ENCODE results near the gene ITGAL.
"Not testable (repeated sequence)": the region's sequence is repeated elsewhere in the genome, so short reads cannot be mapped to it uniquely, and the experiment has no call there.

ITGAL gene

DNA sequence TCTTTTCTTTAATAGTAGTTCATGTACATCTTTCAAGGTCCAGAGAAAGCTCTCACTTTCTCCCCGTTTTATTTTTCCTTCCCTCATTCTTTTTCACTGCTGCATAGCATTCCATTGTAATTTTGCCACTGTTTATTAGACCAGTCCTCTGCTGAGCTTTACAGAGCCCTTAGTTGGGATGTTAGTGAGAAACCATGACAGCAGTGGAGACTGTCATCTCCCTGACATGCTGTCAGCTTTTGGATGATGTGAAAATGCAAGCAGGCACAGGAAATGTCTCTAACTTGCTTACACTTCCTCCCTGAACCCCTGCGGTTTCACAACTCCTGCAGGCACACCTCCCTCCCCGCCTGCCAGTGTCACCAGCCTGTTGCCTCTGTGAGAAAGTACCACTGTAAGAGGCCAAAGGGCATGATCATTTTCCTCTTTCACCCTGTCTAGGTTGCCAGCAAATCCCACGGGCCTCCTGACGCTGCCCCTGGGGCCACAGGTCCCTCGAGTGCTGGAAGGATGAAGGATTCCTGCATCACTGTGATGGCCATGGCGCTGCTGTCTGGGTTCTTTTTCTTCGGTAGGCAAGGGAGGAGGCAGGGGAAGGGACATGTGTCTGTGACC lies at the start of gene ITGAL:
TSS of gene ITGAL (plus strand) at position 415 of the 615 bp plus-strand sequence. CDS start at position 511, 96 bp downstream.
- DNase-seq, result peak; percentile 65

GRCh38 chr16:30428055-30428454 lies 44.5 kb upstream of the ITGAL start:
- no peak for DNase-seq

GRCh38 chr16:30429418-30429677 lies 43.2 kb upstream of the ITGAL start:
- DNase-seq, result no peak

DNA sequence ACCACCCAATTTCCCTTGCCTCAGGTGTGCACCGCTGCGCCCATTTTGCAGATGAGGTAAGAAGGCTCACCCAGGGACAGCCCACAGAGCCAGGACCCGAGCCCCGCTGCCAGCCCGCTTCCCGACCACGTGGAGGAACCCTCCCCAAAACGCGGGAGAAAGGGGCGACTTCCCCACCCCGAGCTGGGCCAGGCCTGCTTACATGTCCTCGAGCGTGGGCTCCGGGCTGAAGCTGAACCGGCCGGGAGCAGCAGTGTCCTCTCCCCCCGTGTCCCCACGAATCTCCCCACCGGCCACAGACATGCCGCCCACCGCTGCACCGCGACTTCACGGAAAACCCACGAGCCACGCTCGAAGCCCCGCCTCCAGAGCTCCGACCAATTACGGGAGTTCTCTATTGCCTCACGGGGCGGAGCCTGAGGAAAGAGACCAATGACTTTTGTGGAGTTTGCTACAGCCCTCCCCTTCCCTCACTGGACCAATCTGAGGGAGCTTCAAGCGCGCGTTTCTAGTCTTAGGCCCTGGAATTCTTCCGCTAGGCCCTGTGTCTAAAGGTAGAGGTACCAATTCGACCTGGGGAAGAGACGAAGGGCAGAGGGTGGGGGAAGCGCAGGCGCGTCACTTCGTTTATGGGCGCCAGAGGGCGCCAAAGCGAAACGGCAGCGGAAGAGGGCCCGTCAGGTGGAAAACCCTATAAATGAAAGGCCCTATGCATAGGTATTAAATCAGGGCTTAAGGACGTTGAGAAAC lies 42.7 kb upstream of the ITGAL start, which contains the start of gene DCTPP1:
TSS of gene DCTPP1 (minus strand) at position 353 of the 750 bp plus-strand sequence. CDS start at position 303, 50 bp downstream.
- peak; percentile 93 for DNase-seq

DNA sequence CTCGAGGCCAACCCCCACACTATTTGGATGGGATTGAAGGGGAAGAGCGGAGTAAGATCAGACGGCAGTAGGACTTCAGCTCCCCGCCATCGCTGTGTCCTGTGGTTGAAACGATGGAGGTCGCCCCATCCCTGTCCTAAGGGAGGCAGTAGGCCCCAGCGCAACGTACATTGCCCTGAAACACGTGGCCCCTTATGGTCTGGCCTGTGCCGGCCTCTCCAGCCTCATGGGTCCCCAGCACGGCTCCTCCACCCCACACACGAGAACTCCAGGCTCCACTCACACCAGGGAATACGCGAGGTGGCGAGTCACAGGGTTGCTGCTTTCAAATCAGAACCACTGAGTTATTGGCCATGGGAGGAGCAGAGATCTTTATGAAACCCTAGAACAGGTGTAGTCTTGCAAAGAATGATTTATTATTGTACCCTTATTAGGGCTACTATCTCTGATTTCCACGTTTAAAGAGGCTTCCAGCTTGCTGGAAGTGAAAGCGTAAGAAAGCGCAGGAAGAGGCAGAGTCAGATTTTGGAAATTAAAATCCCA lies 42.0 kb upstream of the ITGAL start:
- no peak for DNase-seq

- DNase-seq, result no peak
Observed at GRCh38 chr16:30434852-30435251, 37.7 kb upstream of the ITGAL start.

DNA sequence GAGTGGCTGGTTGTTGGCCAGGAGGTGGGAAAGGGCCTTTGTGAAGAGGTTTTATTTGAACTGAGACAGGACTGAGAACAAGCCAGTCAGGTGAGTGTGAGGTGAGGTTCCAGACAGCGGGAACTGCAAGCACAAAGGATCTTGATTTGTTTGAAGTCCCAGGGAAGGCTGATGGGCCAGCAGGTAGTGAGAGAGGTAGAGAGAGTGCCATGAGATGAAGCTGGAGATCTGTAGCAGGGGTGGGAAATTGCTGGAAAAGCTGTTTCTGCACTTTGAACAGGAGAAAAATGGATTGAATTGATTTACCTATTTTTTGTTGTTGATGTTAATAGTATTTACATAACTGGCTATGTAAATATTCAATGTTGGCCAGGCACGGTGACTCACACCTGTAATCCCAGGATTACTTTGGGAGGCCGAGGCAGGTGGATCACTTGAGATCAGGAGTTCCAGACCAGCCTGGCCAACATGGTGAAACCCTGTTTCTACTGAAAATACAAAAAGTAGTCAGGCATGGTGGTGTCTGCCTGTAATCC lies 35.0 kb upstream of the ITGAL start:
- DNase-seq, result no peak

DNA sequence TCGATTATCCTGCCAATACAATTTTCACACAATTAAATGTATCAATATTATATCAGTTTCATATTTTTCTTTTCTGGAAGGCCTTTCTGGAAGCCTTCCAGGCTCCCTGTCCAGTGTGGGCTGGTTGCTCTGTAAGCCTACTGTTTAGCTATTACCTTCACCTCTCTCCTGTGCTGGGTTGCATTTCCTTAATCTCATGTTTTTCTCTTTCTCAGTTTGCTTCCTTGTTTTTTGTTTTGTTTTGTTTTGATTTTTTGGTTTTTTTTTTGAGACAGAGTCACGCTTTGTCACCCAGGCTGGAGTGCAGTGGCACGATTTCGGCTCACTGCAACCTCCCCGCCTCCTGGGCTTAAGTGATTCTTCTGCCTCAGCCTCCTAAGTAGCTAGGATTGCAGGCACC lies 33.7 kb upstream of the ITGAL start:
- DNase-seq, result no peak

DNA sequence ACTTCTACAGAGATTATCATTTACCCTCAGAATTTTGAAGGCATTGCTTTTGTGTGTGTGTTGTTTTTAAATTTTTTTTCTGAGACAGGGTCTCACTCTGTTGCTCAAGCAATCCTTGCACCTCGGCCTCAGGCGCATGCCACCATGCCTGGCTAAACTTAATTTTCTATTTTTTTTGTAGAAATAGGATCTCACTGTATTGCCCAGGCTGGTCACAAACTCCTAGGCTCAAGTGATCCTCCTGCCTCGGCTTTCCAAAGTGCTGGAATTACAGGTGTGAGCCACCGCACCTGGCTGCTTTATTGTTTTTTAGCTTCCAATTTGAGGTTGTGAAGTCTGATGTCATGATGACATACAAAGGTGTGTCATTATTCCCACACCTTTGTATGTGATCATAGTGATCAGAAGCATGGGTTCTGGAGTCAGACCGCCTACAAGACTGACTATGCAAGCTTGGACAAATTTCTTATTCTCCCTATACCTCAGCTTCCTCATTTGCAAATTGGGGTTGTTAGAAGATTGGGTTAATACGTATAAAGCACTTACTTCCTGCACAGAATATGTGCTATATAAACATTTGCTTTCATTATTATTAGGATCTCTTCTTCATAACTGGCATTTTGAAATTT lies 32.7 kb upstream of the ITGAL start:
- no peak for DNase-seq

- no peak for DNase-seq
Observed at GRCh38 chr16:30443631-30444030, 28.9 kb upstream of the ITGAL start.

DNA sequence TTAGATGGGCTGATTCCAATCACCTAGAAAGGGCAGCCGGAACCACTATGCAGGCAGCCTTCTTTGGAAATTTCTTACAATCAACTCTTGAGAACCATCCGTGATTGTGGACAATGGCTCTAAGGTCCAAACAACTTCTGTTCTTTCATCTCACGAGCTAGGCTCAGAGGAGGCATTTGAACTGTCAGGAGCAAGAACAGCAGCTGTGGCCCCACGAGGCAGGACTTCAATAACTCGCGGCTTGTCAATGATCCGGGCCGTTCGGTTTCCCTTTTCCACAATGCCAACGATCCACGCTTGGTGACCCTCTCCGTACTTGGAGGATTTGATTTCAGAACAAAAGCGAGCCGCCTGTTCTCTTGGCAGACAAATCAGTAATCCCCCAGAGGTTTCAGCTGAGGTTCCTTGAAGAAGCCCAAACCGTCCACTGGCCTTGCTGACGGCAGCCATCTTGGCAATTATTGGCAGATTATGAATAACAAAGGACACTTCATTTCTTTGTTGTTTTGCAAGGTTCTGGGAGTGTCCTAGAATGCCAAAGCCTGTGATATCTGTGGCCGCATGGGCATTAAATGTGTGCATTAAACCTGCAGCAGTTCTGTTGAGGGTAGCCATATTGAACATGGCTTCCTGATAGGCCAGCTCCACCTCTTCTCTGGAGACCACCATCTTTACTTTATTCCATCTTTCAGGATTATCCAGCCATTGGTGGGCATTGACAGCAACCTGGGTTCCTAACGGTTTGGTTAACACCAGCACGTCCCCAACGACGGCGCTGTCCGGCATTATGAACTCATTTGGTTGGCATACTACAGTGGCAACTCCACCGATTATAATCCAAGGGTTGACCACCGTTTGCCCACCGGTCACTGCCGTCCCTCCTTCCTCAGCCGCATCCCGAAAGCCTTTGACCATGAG lies 28.1 kb upstream of the ITGAL start:
- DNase-seq, result no peak

DNA sequence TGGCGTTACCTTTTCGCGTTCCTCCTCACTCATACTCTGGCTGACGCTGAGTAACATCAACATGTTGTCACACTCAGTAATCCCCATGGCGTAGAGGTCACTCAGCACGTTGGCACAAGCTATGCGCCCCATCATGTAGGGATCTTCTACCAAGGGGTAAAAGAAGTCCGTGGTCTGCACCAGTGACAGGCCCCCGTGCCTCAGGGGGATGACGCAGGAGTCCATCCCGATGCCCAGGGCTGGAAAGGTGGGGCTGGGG lies 27.5 kb upstream of the ITGAL start:
- DNase-seq, result no peak

DNA sequence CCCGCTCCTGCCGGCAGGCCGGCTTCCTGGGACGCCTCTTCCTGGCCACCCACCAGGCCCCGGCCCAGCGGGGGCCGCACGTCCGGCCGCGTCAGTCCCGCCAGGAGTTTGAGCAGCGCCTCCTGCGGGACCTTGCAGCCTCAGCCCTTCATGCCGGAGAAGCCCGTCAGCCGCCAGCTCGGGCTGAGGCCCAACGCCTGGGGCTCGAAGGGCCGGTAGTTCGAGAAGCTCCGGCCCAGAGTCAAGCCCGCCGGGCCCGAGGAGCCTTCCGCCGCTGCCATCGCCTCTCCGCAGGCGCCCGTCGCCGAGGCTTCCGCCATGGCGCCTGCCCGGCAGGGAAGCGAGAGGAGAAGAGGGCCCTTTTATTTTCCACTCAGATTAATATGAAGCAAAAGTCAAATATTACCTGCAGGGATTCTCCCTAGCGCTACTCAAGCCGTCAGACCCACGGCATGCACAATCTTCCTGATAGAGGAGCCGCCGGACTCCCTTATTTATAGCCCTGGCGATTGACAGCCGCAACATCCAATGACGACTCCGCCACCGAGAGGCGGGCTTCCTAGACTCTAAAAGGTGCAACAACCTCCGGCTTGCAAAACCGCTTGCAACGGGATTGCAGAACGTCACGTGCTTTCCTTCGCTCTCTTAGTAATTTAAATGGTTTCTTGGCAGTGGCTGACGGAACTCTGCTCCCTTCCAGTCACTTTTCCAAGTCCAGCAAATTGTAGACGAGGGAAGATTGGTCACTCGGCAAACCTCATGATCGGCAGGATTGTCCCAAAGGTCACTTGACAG lies 26.9 kb upstream of the ITGAL start, which contains the start of gene SEPHS2:
TSS of gene SEPHS2 (minus strand) at position 467 of the 795 bp plus-strand sequence. CDS start at position 320, 147 bp downstream.
- peak; percentile 95 for DNase-seq

DNA sequence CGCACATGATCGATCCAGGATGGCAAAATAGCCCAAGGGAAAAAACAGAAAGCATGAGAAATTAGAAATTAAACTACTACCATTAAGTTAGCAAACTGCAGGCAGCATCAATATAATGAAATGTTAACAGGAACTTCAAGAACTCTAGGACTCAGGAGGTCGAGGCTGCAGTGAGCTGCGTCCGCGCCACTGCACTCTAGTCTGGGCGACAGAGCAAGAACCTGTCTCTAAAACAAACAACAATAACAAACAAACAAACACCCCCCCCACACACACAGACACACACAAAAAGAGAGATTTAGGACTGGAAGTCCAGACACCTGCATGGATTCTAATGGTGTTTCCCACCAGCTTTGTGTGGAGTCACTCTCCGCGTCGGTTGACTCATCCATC lies 26.3 kb upstream of the ITGAL start:
- DNase-seq, result no peak

GRCh38 chr16:30447512-30448226 lies 24.9 kb upstream of the ITGAL start:
- DNase-seq, result no peak

GRCh38 chr16:30449116-30449435 lies 23.5 kb upstream of the ITGAL start:
- no peak for DNase-seq

- not testable (repeated sequence) for DNase-seq
Observed at GRCh38 chr16:30452709-30453580, 19.6 kb upstream of the ITGAL start.

- no peak for DNase-seq
Observed at GRCh38 chr16:30456302-30456701, 16.2 kb upstream of the ITGAL start.

- no peak for DNase-seq
Observed at GRCh38 chr16:30457256-30457655, 15.3 kb upstream of the ITGAL start.

Measured in activated T-cell treated with anti-CD3 and anti-CD28 coated beads for 4 hours (primary cell).